Measurements from ENCODE around the gene FOCAD. TPM values are rescaled to one million over a fixed set of nuclear protein-coding genes. Genes with fewer than 3 reads are reported as not detected.

FOCAD gene
- total RNA-seq, 2 donors from 2014 or later = 51.6 to 56.8 TPM

DNA sequence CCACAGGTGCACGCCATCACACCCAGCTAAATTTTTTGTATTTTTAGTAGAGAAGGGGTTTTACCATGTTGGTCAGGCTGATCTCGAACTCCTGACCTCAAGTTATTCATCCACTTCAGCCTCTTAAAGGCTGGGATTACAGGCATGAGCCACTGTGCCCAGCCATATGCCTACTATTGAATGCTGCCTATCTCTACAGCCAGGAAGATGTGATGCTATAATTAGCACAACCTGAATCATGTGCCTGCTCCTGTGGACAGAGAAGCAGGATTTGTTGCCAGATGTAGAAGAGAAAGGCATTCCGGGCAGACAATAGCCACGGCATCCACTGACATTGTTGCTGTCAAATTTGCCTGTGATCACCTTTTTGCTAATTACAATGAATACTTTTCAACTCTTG is 37.4 kb upstream of the FOCAD start:
- no peaks in the 10 kb centered on the region for H3K9me3 Mint-ChIP-seq
- no peak for DNase-seq
- H3K4me1 Mint-ChIP-seq = peaks cover 5% of the 10 kb centered on the region
- no peak overlapping the region for H3K27ac ChIP-seq (ENCODE audit: low read depth, low read length)
- H3K4me3 Mint-ChIP-seq = no peak overlapping the region
- peaks cover 2% of the 10 kb centered on the region for H3K27me3 Mint-ChIP-seq (ENCODE audit: insufficient read depth)
- H3K36me3 Mint-ChIP-seq (ENCODE audit: low read depth) = no peaks in the 10 kb centered on the region
- no peak overlapping the region for H3K9ac ChIP-seq (ENCODE audit: extremely low read depth, low read length, poor library complexity, severe bottlenecking)
- H3K27ac Mint-ChIP-seq = no peak overlapping the region
- 90 to 100% methylated on average over 2 to 4 of the region's 4 CpGs for WGBS, 2 experiments (ENCODE audit: insufficient coverage in 1 of 2, insufficient read length in 1 of 2)
- H3K4me1 ChIP-seq (ENCODE audit: control insufficient read depth, insufficient read depth, low read length) = peaks cover 2% of the 10 kb centered on the region
- no peak overlapping the region for H3K4me3 ChIP-seq (ENCODE audit: low read length)
- no peaks in the 10 kb centered on the region for H3K27me3 ChIP-seq (ENCODE audit: control insufficient read depth, insufficient read depth, low read length, poor library complexity, severe bottlenecking)
- H3K9me3 ChIP-seq (ENCODE audit: control insufficient read depth, low read length) = no peaks in the 10 kb centered on the region
- no peaks in the 10 kb centered on the region for H3K36me3 ChIP-seq (ENCODE audit: control insufficient read depth, insufficient read depth, low read length)
- TF ChIP-seq, protein P1, sequence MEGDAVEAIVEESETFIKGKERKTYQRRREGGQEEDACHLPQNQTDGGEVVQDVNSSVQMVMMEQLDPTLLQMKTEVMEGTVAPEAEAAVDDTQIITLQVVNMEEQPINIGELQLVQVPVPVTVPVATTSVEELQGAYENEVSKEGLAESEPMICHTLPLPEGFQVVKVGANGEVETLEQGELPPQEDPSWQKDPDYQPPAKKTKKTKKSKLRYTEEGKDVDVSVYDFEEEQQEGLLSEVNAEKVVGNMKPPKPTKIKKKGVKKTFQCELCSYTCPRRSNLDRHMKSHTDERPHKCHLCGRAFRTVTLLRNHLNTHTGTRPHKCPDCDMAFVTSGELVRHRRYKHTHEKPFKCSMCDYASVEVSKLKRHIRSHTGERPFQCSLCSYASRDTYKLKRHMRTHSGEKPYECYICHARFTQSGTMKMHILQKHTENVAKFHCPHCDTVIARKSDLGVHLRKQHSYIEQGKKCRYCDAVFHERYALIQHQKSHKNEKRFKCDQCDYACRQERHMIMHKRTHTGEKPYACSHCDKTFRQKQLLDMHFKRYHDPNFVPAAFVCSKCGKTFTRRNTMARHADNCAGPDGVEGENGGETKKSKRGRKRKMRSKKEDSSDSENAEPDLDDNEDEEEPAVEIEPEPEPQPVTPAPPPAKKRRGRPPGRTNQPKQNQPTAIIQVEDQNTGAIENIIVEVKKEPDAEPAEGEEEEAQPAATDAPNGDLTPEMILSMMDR (conservative IDR thresholded peaks at IDR 0.05) = no peak

DNA sequence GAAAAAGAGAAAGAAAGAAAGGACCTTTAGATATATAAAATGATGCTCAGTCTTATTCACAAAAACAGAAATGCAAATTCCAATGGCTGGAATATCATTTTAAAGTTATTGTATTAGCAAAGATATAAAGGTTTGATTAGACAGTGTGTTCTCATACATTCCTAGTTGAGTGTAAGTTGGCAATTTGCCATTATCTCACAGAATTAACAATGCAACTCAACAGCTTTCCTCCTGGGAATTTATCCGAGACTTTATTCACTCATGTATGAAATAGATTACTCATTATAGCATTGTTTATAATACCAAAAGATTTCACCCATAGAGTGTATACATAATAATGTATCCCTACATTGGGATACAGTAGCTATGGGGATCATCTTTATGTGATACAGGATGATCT is 34.7 kb upstream of the FOCAD start:
- 88% methylated on average over 1 of the region's 1 CpG; no CpG with 5 or more reads in 1 of the 2 experiments for WGBS, 2 experiments (ENCODE audit: insufficient coverage in 1 of 2, insufficient read length in 1 of 2)
- Histone ChIP-seq H3K4me1 (ENCODE audit: control insufficient read depth, insufficient read depth, low read length) (no peaks in the 10 kb centered on the region), H3K4me3 (ENCODE audit: low read length) (no peak overlapping the region), H3K27ac (ENCODE audit: low read depth, low read length) (no peak overlapping the region), H3K9ac (ENCODE audit: extremely low read depth, low read length, poor library complexity, severe bottlenecking) (no peak overlapping the region), H3K9me3 (ENCODE audit: control insufficient read depth, low read length) (peaks cover 4% of the 10 kb centered on the region), H3K36me3 (ENCODE audit: control insufficient read depth, insufficient read depth, low read length) (no peaks in the 10 kb centered on the region), H3K27me3 (ENCODE audit: control insufficient read depth, insufficient read depth, low read length, poor library complexity, severe bottlenecking) (no peaks in the 10 kb centered on the region)
- TF ChIP-seq, protein P1 (conservative IDR thresholded peaks at IDR 0.05) = no peak
- no peaks in the 10 kb centered on the region for H3K36me3 Mint-ChIP-seq (ENCODE audit: low read depth)
- H3K4me1 Mint-ChIP-seq = no peaks in the 10 kb centered on the region
- no peak overlapping the region for H3K4me3 Mint-ChIP-seq
- H3K27me3 Mint-ChIP-seq (ENCODE audit: insufficient read depth) = peaks cover 2% of the 10 kb centered on the region
- H3K27ac Mint-ChIP-seq = no peak overlapping the region
- DNase-seq = no peak
- H3K9me3 Mint-ChIP-seq = no peaks in the 10 kb centered on the region

GRCh38 chr9:20650313-20650712 is 33.7 kb upstream of the FOCAD start:
- DNase-seq = no peak
- no peak overlapping the region for H3K27ac Mint-ChIP-seq
- H3K4me3 Mint-ChIP-seq = no peak overlapping the region
- Histone ChIP-seq H3K27me3 (ENCODE audit: control insufficient read depth, insufficient read depth, low read length, poor library complexity, severe bottlenecking) (no peaks in the 10 kb centered on the region), H3K9me3 (ENCODE audit: control insufficient read depth, low read length) (peaks cover 13% of the 10 kb centered on the region), H3K9ac (ENCODE audit: extremely low read depth, low read length, poor library complexity, severe bottlenecking) (no peak overlapping the region), H3K4me1 (ENCODE audit: control insufficient read depth, insufficient read depth, low read length) (no peaks in the 10 kb centered on the region), H3K36me3 (ENCODE audit: control insufficient read depth, insufficient read depth, low read length) (no peaks in the 10 kb centered on the region), H3K27ac (ENCODE audit: low read depth, low read length) (no peak overlapping the region), H3K4me3 (ENCODE audit: low read length) (no peak overlapping the region)
- no peaks in the 10 kb centered on the region for H3K4me1 Mint-ChIP-seq
- no peaks in the 10 kb centered on the region for H3K36me3 Mint-ChIP-seq (ENCODE audit: low read depth)
- peaks cover 5% of the 10 kb centered on the region for H3K9me3 Mint-ChIP-seq
- H3K27me3 Mint-ChIP-seq (ENCODE audit: insufficient read depth) = peaks cover 4% of the 10 kb centered on the region
- WGBS, 2 experiments (ENCODE audit: insufficient coverage in 1 of 2, insufficient read length in 1 of 2) = 96 to 97% methylated on average over 4 of the region's 4 CpGs
- TF ChIP-seq, protein P1 (conservative IDR thresholded peaks at IDR 0.05) = no peak
